GM23248 (cell line): ENCODE measurements around the gene MRGPRD. TPM values are rescaled to one million over a fixed set of nuclear protein-coding genes. Genes with fewer than 3 reads are reported as not detected.

Experiments
- DNase-seq: peaks from one replicate; pipeline ENCODE4 v3.0.0-alpha.2; 2015
- H2AFZ ChIP-seq: fragments of 200-600 bp; sonication (generic); 2 replicates; pipeline ENCODE4 v1.6.1; 2016; ENCODE audit warnings: antibody characterized with exemption
- H3F3A ChIP-seq: fragments of 200-600 bp; sonication (generic); 2 replicates; pipeline ENCODE4 v1.6.1; 2016; ENCODE audit warnings: mild to moderate bottlenecking, antibody characterized with exemption, mixed run types; ENCODE audit not compliant: insufficient read depth
- H3K27ac ChIP-seq: fragments of 200-600 bp; sonication (generic); 2 replicates; pipeline ENCODE4 v1.5.1; 2016; ENCODE audit warnings: mild to moderate bottlenecking
- H3K27me3 ChIP-seq: fragments of 200-600 bp; sonication (generic); replicated peaks from 2 replicates; pipeline ENCODE4 v1.6.1; 2016; ENCODE audit warnings: mild to moderate bottlenecking; ENCODE audit not compliant: insufficient read depth
- H3K36me3 ChIP-seq: fragments of 200-600 bp; sonication (generic); 2 replicates; pipeline ENCODE4 v1.6.1; 2016; ENCODE audit warnings: low read depth, mild to moderate bottlenecking
- H3K4me1 ChIP-seq: fragments of 200-600 bp; sonication (generic); 2 replicates; pipeline ENCODE4 v1.6.1; 2016; ENCODE audit warnings: mild to moderate bottlenecking; ENCODE audit not compliant: insufficient read depth
- H3K4me2 ChIP-seq: fragments of 200-600 bp; sonication (generic); one replicate; pipeline ENCODE4 v1.6.1; 2016; ENCODE audit warnings: mild to moderate bottlenecking; ENCODE audit not compliant: unreplicated experiment
- H3K4me3 ChIP-seq: fragments of 200-600 bp; sonication (generic); 2 replicates; pipeline ENCODE4 v1.5.1; 2016; ENCODE audit warnings: mild to moderate bottlenecking
- H3K79me2 ChIP-seq: fragments of 200-600 bp; sonication (generic); 2 replicates; pipeline ENCODE4 v1.6.1; 2016; ENCODE audit warnings: mild to moderate bottlenecking; ENCODE audit not compliant: insufficient read depth
- H3K9ac ChIP-seq: fragments of 200-600 bp; sonication (generic); 2 replicates; pipeline ENCODE4 v1.6.1; 2016; ENCODE audit warnings: mild to moderate bottlenecking
- H3K9me2 ChIP-seq: fragments of 200-600 bp; sonication (generic); 2 replicates; pipeline ENCODE4 v1.6.1; 2016; ENCODE audit warnings: mixed run types, mild to moderate bottlenecking, moderate library complexity; ENCODE audit not compliant: insufficient read depth
- H3K9me3 ChIP-seq: fragments of 200-600 bp; sonication (generic); one replicate; pipeline ENCODE4 v1.6.1; 2017; ENCODE audit warnings: low read depth
- H4K20me1 ChIP-seq: fragments of 200-600 bp; sonication (generic); 2 replicates; pipeline ENCODE4 v1.6.0; 2016; ENCODE audit not compliant: insufficient read depth
- EZH2 ChIP-seq: fragments of 200-600 bp; sonication (generic); IDR thresholded peaks from 2 replicates; pipeline ENCODE4 v1.6.1; 2018; ENCODE audit warnings: antibody characterized with exemption, mild to moderate bottlenecking; ENCODE audit not compliant: insufficient read depth, poor library complexity, severe bottlenecking
- EZH2phosphoT487 ChIP-seq: fragments of 200-600 bp; sonication (generic); IDR thresholded peaks from 2 replicates; pipeline ENCODE4 v1.6.1; 2018; ENCODE audit warnings: antibody characterized with exemption, moderate library complexity, mild to moderate bottlenecking, low read depth; ENCODE audit not compliant: insufficient read depth
- whole genome bisulfite sequencing, 2 experiments: methylation state at CpG; one replicate each; pipeline ENCODE4 v1.1.6; 2015 to 2017; ENCODE audit warnings: low lambda C conversion rate in 2 of 2, low coverage in 1 of 2; ENCODE audit errors: missing lambda C conversion rate in 2 of 2; 5-methylcytosine and 5-hydroxymethylcytosine counted together
- in situ Hi-C: fragments of 300-500 bp; cut with MboI; formaldehyde crosslinking; loops from 2 replicates; pipeline ENCODE4 v1.15.0; 2020
- polyA plus RNA-seq: library from polyadenylated mRNA; unstranded; fragments of >200 nt; fragmentation: Nextera tagmentation; extraction: Ambion mirVana; gene quantifications from 2 replicates; pipeline ENCODE4 v1.2.1, GENCODE V29; 2016
- total RNA-seq: library from RNA; depleted of rRNA; stranded (reverse); fragments of >200 nt; shearing (Covaris generic); gene quantifications from 2 replicates; pipeline ENCODE4 v1.2.3, GENCODE V29; 2014

The MRGPRD gene
- total and polyA plus RNA-seq, 2 experiments from 2014 or later = not detected

- no peaks in the 10 kb centered on the region for H4K20me1 ChIP-seq
- no peaks in the 10 kb centered on the region for H3K36me3 ChIP-seq
- DNase-seq = no peak
- H3K27ac ChIP-seq = no peak overlapping the region
- WGBS, 2 experiments = 77 to 80% methylated on average over 33 of the region's 33 CpGs
- H3K79me2 ChIP-seq = no peaks in the 10 kb centered on the region
- no peak overlapping the region for H2AFZ ChIP-seq
- TF ChIP-seq EZH2 (no peak), EZH2phosphoT487 (no peak)
- no peaks in the 10 kb centered on the region for H3F3A ChIP-seq
- H3K4me2 ChIP-seq = no peak overlapping the region
- in situ Hi-C loops = no loop called here
- H3K9me3 ChIP-seq = no peaks in the 10 kb centered on the region
- no peaks in the 10 kb centered on the region for H3K4me1 ChIP-seq
- no peak overlapping the region for H3K4me3 ChIP-seq
- no peaks in the 10 kb centered on the region for H3K9me2 ChIP-seq
- H3K9ac ChIP-seq = no peak overlapping the region
- peaks cover 31% of the 10 kb centered on the region; the same call in 1 of the 2 replicates for H3K27me3 ChIP-seq
Observed at GRCh38 chr11:68979931-68980775, 633 bp downstream of the MRGPRD start.

- no peaks in the 10 kb centered on the region for H4K20me1 ChIP-seq
- TF ChIP-seq EZH2 (no peak), EZH2phosphoT487 (no peak)
- no peak for DNase-seq
- no peak overlapping the region for H2AFZ ChIP-seq
- no peak overlapping the region for H3K4me3 ChIP-seq
- no peaks in the 10 kb centered on the region for H3K4me1 ChIP-seq
- H3F3A ChIP-seq = no peaks in the 10 kb centered on the region
- H3K9ac ChIP-seq = no peak overlapping the region
- no peaks in the 10 kb centered on the region for H3K9me2 ChIP-seq
- H3K27me3 ChIP-seq = peaks cover 28% of the 10 kb centered on the region; the same call in 1 of the 2 replicates
- H3K36me3 ChIP-seq = no peaks in the 10 kb centered on the region
- no peak overlapping the region for H3K4me2 ChIP-seq
- no peaks in the 10 kb centered on the region for H3K79me2 ChIP-seq
- 11 to 36% methylated on average over 10 to 15 of the region's 15 CpGs for WGBS, 2 experiments
- H3K9me3 ChIP-seq = no peaks in the 10 kb centered on the region
- no peak overlapping the region for H3K27ac ChIP-seq
- in situ Hi-C loops = no loop called here
Observed at GRCh38 chr11:68978931-68979594, 1.7 kb downstream of the MRGPRD start.

- H2AFZ ChIP-seq = no peak overlapping the region
- no peak overlapping the region for H3K27ac ChIP-seq
- TF ChIP-seq EZH2 (no peak), EZH2phosphoT487 (no peak)
- in situ Hi-C loops = no loop called here
- 12 to 13% methylated on average over 4 to 5 of the region's 5 CpGs for WGBS, 2 experiments
- no peaks in the 10 kb centered on the region for H3K36me3 ChIP-seq
- H3K4me3 ChIP-seq = no peak overlapping the region
- no peaks in the 10 kb centered on the region for H3K9me3 ChIP-seq
- no peaks in the 10 kb centered on the region for H3K79me2 ChIP-seq
- no peaks in the 10 kb centered on the region for H3F3A ChIP-seq
- H3K27me3 ChIP-seq = peaks cover 28% of the 10 kb centered on the region; the same call in 1 of the 2 replicates
- no peaks in the 10 kb centered on the region for H4K20me1 ChIP-seq
- no peaks in the 10 kb centered on the region for H3K9me2 ChIP-seq
- H3K4me1 ChIP-seq = no peaks in the 10 kb centered on the region
- H3K9ac ChIP-seq = no peak overlapping the region
- no peak for DNase-seq
- H3K4me2 ChIP-seq = no peak overlapping the region
Observed at GRCh38 chr11:68978626-68978930, 2.2 kb downstream of the MRGPRD start.

GRCh38 chr11:68977781-68978625 is 2.8 kb downstream of the MRGPRD start:
- H3K9me3 ChIP-seq = no peaks in the 10 kb centered on the region
- H3K36me3 ChIP-seq = no peaks in the 10 kb centered on the region
- H3K27ac ChIP-seq = no peak overlapping the region
- 38 to 41% methylated on average over 14 of the region's 14 CpGs for WGBS, 2 experiments
- in situ Hi-C loops = no loop called here
- H3K27me3 ChIP-seq = peaks cover 31% of the 10 kb centered on the region; the same call in 1 of the 2 replicates
- no peak overlapping the region for H3K4me3 ChIP-seq
- no peak overlapping the region for H3K9ac ChIP-seq
- H3K4me1 ChIP-seq = no peaks in the 10 kb centered on the region
- H4K20me1 ChIP-seq = no peaks in the 10 kb centered on the region
- no peak overlapping the region for H2AFZ ChIP-seq
- no peak overlapping the region for H3K4me2 ChIP-seq
- no peaks in the 10 kb centered on the region for H3F3A ChIP-seq
- H3K9me2 ChIP-seq = no peaks in the 10 kb centered on the region
- no peak for DNase-seq
- H3K79me2 ChIP-seq = no peaks in the 10 kb centered on the region
- TF ChIP-seq EZH2 (no peak), EZH2phosphoT487 (no peak)
